ENCODE measurements around the gene BACH2. TPM values are rescaled to one million over a fixed set of nuclear protein-coding genes. Genes with fewer than 3 reads are reported as not detected.

BACH2 gene
- total RNA-seq, 2 donors from 2014 or later, result 3.0 to 22.9 TPM

DNA sequence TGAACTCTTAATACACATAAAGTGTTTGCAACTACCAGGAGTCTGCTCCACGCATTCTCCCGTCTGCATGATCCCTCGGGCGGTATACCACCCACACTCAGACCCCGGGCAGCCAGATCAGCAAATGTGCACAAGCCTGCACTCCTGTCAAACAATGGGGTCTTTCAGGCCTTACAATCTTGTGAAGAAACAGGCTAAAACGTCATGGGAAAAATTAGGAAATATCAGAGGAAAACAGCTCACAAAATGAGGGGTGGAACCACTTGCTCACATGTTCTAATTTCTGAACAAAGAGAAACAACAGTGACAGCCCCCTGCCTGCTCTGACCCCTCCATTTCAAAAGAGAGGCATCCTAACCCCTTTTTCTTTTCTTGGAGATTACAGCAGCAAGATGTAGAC is 69.4 kb downstream of the BACH2 start:
- ATAC-seq (replicated peaks), result no peak
- Mint-ChIP-seq H3K9me3 (peaks cover 7% of the 10 kb centered on the region), H3K27ac (peak overlapping the region; percentile 9), H3K4me3 (no peak overlapping the region), H3K36me3 (ENCODE audit: low read depth) (peaks cover 13% of the 10 kb centered on the region), H3K4me1 (peaks cover 32% of the 10 kb centered on the region), H3K27me3 (no peaks in the 10 kb centered on the region)

DNA sequence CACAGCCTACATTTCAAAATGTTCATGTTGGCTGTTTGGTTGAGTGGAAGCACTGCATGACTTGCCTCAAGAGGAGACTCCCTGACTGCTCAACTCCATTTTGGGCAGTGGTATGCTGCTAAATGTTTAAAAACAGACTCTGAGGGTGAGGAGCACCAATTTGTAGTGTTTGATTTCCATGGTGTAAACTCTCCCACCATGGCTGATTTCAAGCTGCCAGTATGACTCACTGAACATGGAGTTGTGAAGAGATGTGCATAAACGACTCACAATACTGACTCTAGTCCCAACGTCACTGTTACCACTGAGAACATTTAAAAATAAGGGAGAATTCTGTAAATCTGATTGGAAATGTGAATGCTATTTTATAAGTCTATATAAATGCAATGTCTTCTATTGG is 70.4 kb downstream of the BACH2 start:
- H3K27me3 Mint-ChIP-seq, result no peaks in the 10 kb centered on the region
- peaks cover 7% of the 10 kb centered on the region for H3K9me3 Mint-ChIP-seq
- peaks cover 35% of the 10 kb centered on the region for H3K4me1 Mint-ChIP-seq
- H3K4me3 Mint-ChIP-seq, result peak overlapping the region; percentile 27
- H3K27ac Mint-ChIP-seq, result peak overlapping the region; percentile 71
- peaks cover 13% of the 10 kb centered on the region for H3K36me3 Mint-ChIP-seq (ENCODE audit: low read depth)
- ATAC-seq (replicated peaks), result peak; percentile 87

- Mint-ChIP-seq H3K36me3 (ENCODE audit: low read depth) (peaks cover 13% of the 10 kb centered on the region), H3K4me3 (no peak overlapping the region), H3K27me3 (no peaks in the 10 kb centered on the region), H3K4me1 (peaks cover 29% of the 10 kb centered on the region), H3K9me3 (peaks cover 7% of the 10 kb centered on the region), H3K27ac (peak overlapping the region; percentile 34)
- ATAC-seq (replicated peaks), result no peak
Measured at GRCh38 chr6:90224196-90224595, 72.4 kb downstream of the BACH2 start.

GRCh38 chr6:90222724-90223198 is 73.9 kb downstream of the BACH2 start:
- Mint-ChIP-seq H3K27me3 (no peaks in the 10 kb centered on the region), H3K9me3 (peaks cover 7% of the 10 kb centered on the region), H3K4me1 (peaks cover 29% of the 10 kb centered on the region), H3K36me3 (ENCODE audit: low read depth) (peaks cover 13% of the 10 kb centered on the region), H3K4me3 (peak overlapping the region; percentile 23), H3K27ac (peak overlapping the region; percentile 76)
- peak; percentile 77 for ATAC-seq (replicated peaks)

GRCh38 chr6:90222008-90222407 is 74.6 kb downstream of the BACH2 start:
- peaks cover 7% of the 10 kb centered on the region for H3K9me3 Mint-ChIP-seq
- peak overlapping the region; percentile 76 for H3K27ac Mint-ChIP-seq
- no peak for ATAC-seq (replicated peaks)
- H3K36me3 Mint-ChIP-seq (ENCODE audit: low read depth), result peaks cover 13% of the 10 kb centered on the region
- peak overlapping the region; percentile 23 for H3K4me3 Mint-ChIP-seq
- H3K27me3 Mint-ChIP-seq, result no peaks in the 10 kb centered on the region
- peaks cover 29% of the 10 kb centered on the region for H3K4me1 Mint-ChIP-seq

DNA sequence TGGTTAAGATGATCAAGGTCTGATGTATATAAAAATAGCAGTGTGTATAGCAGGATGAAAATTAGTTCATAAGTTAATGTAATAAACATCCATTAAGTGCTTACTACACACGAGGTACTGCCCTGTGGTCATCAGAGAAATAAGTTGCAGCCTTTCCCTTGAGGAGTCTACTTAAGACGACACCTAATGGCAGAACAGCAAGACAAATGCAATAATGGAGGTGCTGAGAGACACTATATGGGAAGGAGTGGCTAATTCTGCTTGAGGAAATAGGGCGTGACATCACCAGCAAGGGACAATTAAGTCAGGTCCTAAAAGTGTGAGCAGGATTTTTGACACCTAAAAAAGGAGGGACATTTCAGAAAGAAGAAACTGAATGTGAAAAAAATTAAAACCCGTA is 75.2 kb downstream of the BACH2 start:
- Mint-ChIP-seq H3K9me3 (peaks cover 7% of the 10 kb centered on the region), H3K36me3 (ENCODE audit: low read depth) (peaks cover 12% of the 10 kb centered on the region), H3K27ac (no peak overlapping the region), H3K4me3 (no peak overlapping the region), H3K4me1 (peaks cover 33% of the 10 kb centered on the region), H3K27me3 (no peaks in the 10 kb centered on the region)
- ATAC-seq (replicated peaks), result no peak

- Mint-ChIP-seq H3K4me3 (no peak overlapping the region), H3K27ac (no peak overlapping the region), H3K36me3 (ENCODE audit: low read depth) (peaks cover 8% of the 10 kb centered on the region), H3K4me1 (peaks cover 29% of the 10 kb centered on the region), H3K9me3 (peaks cover 7% of the 10 kb centered on the region), H3K27me3 (no peaks in the 10 kb centered on the region)
- ATAC-seq (replicated peaks), result no peak
Measured at GRCh38 chr6:90220273-90220672, 76.4 kb downstream of the BACH2 start.

GRCh38 chr6:90219209-90219985 is 77.2 kb downstream of the BACH2 start:
- peaks cover 8% of the 10 kb centered on the region for H3K36me3 Mint-ChIP-seq (ENCODE audit: low read depth)
- H3K9me3 Mint-ChIP-seq, result peaks cover 7% of the 10 kb centered on the region
- no peak for ATAC-seq (replicated peaks)
- H3K4me1 Mint-ChIP-seq, result peaks cover 29% of the 10 kb centered on the region
- H3K27ac Mint-ChIP-seq, result no peak overlapping the region
- H3K27me3 Mint-ChIP-seq, result no peaks in the 10 kb centered on the region
- H3K4me3 Mint-ChIP-seq, result no peak overlapping the region

DNA sequence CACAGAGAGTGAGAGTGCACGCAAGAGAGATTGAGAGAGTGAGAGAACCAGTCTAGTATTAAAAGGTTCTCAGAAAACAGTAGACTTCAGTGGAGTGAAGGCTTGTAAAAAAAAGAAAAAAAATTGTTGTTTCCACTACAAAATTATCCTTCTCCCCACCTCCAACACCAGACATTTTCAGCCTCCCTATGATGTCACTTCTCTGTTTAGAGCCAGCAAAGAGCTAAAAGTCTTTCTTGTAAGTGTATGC is 77.8 kb downstream of the BACH2 start:
- ATAC-seq (replicated peaks), result no peak
- H3K4me3 Mint-ChIP-seq, result no peak overlapping the region
- no peaks in the 10 kb centered on the region for H3K27me3 Mint-ChIP-seq

DNA sequence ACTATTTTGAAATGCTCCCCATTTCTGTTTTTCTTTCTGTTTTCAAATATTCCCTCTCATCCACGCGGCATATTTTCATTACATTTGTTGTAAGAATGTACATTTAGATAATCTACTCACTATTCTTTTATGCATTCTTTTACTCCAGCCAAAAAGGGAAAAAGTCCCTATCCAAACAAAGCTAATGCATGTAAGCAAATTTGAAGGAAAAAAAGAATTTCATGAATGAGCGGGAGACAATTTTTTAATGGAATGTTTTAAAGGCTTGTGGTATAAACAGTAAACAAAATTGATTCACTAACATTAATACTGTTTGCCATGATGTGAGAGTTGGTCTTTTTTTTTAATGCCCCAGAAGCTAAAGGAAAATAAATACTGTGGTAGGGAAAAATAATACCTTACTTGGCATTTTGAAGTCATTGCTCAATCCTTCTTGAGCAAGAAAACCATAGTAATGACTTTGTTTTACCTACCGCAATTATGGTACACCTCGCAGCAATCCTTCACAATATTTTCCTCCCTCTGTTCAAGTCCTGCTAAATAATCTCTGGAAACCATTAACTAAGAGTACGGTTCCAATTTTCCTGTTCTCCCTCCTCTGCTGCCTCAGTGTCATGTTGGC is 79.0 kb downstream of the BACH2 start:
- peaks cover 25% of the 10 kb centered on the region for H3K4me1 Mint-ChIP-seq
- no peak overlapping the region for H3K27ac Mint-ChIP-seq
- peaks cover 2% of the 10 kb centered on the region for H3K36me3 Mint-ChIP-seq (ENCODE audit: low read depth)
- H3K9me3 Mint-ChIP-seq, result peaks cover 3% of the 10 kb centered on the region
- H3K27me3 Mint-ChIP-seq, result no peaks in the 10 kb centered on the region
- no peak for ATAC-seq (replicated peaks)
- no peak overlapping the region for H3K4me3 Mint-ChIP-seq

More for the DNA sequence above, 77.8 kb downstream of the BACH2 start:
- no peak overlapping the region for H3K27ac Mint-ChIP-seq
- H3K36me3 Mint-ChIP-seq (ENCODE audit: low read depth), result peaks cover 8% of the 10 kb centered on the region
- H3K4me1 Mint-ChIP-seq, result peaks cover 29% of the 10 kb centered on the region
- H3K9me3 Mint-ChIP-seq, result peaks cover 7% of the 10 kb centered on the region

DNA sequence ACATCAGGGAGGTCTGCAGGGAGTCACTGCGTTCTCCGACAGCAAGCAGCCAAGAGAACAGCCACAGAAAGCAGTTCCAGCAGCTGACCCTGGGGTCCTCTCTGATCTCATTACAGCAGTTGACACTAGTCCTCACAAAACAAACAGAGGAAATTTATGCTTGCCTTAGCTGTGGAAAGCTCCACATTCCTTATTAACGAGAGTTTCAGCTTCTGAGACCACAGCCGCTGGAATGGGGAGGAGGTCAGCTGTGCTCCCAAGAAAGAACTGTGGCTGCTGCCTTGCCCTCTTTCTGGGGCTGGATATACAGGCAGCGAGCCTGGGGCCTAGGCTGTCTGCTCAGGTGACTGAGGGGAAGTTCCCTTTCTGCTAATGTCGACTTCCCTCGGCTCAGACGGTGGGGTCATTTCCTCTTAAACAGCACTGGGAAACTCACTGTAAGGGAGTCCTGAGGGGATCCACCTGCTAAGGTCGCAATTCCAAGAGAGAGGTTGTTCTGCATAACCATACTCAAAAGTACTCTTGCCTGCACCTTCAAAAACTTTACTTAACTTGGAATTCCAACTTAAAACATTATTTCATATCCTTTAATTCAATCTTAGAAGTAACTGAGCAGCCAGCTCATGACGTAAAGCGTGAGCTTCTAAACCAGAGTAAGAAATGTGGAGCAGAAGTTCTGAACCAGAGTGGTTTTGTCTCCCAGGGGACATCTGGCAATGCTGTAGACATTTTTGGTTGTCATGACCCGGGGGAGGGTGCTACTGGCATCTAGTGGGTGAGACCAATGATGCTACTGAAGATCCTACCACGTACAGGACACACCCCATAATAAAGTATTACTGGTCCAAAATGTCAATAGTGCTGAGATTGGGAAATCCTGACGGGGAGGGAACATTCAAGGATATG is 80.3 kb downstream of the BACH2 start:
- H3K4me1 Mint-ChIP-seq, result peaks cover 14% of the 10 kb centered on the region
- peak; percentile 21 for ATAC-seq (replicated peaks)
- H3K27ac Mint-ChIP-seq, result no peak overlapping the region
- no peaks in the 10 kb centered on the region for H3K27me3 Mint-ChIP-seq
- no peaks in the 10 kb centered on the region for H3K36me3 Mint-ChIP-seq (ENCODE audit: low read depth)
- no peaks in the 10 kb centered on the region for H3K9me3 Mint-ChIP-seq
- no peak overlapping the region for H3K4me3 Mint-ChIP-seq

DNA sequence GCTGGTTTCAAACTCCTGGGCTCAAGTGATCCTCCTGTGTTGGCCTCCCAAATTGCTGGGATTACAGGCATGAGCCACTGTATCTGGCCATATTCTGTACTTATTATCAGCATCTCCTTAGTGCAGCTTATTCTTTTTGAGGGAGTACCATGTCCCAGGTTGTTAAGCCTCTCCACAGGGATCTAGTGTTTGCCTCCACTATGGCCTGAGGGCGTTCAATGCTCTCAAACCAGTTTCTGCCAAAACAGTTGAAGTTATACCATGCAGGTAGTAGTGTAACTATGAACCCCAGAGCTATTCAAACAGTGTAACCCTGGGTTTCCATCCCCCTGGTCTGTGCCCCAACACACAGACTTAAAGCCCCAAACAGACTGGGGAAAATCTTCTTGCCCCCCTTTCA is 81.7 kb downstream of the BACH2 start:
- Mint-ChIP-seq H3K4me3 (no peak overlapping the region), H3K36me3 (ENCODE audit: low read depth) (no peaks in the 10 kb centered on the region), H3K9me3 (no peaks in the 10 kb centered on the region), H3K27ac (no peak overlapping the region), H3K27me3 (no peaks in the 10 kb centered on the region), H3K4me1 (peaks cover 13% of the 10 kb centered on the region)
- ATAC-seq (replicated peaks), result no peak

DNA sequence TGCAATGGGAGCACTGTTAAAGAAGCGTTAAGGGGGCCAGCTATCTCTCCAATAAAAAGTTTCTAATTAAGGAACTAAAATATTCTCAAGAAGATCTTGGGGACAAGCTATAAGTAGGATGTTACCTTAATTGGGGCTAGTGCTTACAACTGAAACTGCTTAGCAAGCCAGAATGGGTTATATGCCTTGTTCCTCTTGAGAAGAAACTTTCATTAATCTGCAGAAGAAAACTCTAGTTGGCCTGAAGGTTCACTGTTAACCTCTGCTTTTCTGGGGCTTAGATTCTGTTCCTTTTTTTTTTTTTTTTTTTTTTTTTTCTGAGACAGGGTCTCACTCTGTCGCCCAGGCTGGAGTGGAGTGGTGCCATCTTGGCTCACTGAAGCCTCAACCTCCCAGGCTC is 82.2 kb downstream of the BACH2 start:
- Mint-ChIP-seq H3K9me3 (no peaks in the 10 kb centered on the region), H3K4me3 (no peak overlapping the region), H3K27ac (no peak overlapping the region), H3K27me3 (no peaks in the 10 kb centered on the region), H3K4me1 (peaks cover 13% of the 10 kb centered on the region), H3K36me3 (ENCODE audit: low read depth) (no peaks in the 10 kb centered on the region)
- no peak for ATAC-seq (replicated peaks)

DNA sequence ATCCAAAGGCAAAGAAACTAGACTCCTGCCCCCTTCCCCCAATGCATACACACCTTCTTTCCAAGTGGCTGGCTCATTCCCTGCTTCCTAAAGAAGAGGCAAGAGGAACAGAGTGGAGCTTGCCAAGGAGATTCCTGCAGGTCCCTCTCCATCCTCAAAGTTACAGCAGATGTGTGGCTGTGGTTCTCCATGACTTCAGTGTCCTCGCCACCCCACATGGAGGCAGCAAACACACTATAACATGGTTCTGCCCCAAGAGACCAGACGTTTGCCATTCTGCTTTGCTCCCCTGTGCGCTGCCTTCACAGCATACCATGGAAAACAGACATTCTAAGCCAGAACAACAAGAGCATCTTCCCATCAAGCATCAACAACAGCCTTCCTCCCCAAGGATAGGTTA is 84.4 kb downstream of the BACH2 start:
- Mint-ChIP-seq H3K9me3 (no peaks in the 10 kb centered on the region), H3K4me1 (peaks cover 13% of the 10 kb centered on the region), H3K4me3 (no peak overlapping the region), H3K27me3 (no peaks in the 10 kb centered on the region), H3K27ac (no peak overlapping the region), H3K36me3 (ENCODE audit: low read depth) (peaks cover 5% of the 10 kb centered on the region)
- no peak for ATAC-seq (replicated peaks)

Measured in activated T-helper 17 cell treated with anti-CD3 and anti-CD28 coated beads, Interleukin-2, amount 50 U/mL, for 72 hours (primary cell).